MM.1S (cell line): ENCODE measurements around the gene PARP12.
"Not testable (repeated sequence)": the region's sequence is repeated elsewhere in the genome, so short reads cannot be mapped to it uniquely, and the experiment has no call there.

Source experiments
- DNase-seq: peaks from one replicate; pipeline ENCODE4 v3.0.0-alpha.2; 2015
- H2AFZ ChIP-seq: fragments of 300-600 bp; sonication (generic); 2 replicates; pipeline ENCODE4 v1.6.0; 2016; ENCODE audit warnings: antibody characterized with exemption, low read length
- H3F3A ChIP-seq: fragments of 300-600 bp; sonication (generic); 2 replicates; pipeline ENCODE4 v1.6.1; 2016; ENCODE audit warnings: mild to moderate bottlenecking, antibody characterized with exemption, low read length, moderate library complexity, mixed read lengths; ENCODE audit not compliant: insufficient read depth
- H3K27ac ChIP-seq: fragments of 300-600 bp; sonication (generic); 2 replicates; pipeline ENCODE4 v1.5.1; 2016; ENCODE audit warnings: mild to moderate bottlenecking, low read length
- H3K27me3 ChIP-seq: fragments of 300-600 bp; sonication (generic); replicated peaks from 2 replicates; pipeline ENCODE4 v1.6.0; 2016; ENCODE audit warnings: low read length; ENCODE audit not compliant: insufficient read depth
- H3K36me3 ChIP-seq: fragments of 300-600 bp; sonication (generic); replicated peaks from 2 replicates; pipeline ENCODE4 v1.6.1; 2016; ENCODE audit warnings: mild to moderate bottlenecking, low read length, mixed read lengths; ENCODE audit not compliant: insufficient read depth
- H3K4me1 ChIP-seq: fragments of 300-600 bp; sonication (generic); 2 replicates; pipeline ENCODE4 v1.6.1; 2016; ENCODE audit warnings: low read length, mixed read lengths
- H3K4me2 ChIP-seq: fragments of 300-600 bp; sonication (generic); 2 replicates; pipeline ENCODE4 v1.6.0; 2016; ENCODE audit warnings: low read depth, low read length
- H3K4me3 ChIP-seq: fragments of 300-600 bp; sonication (generic); 2 replicates; pipeline ENCODE4 v1.5.1; 2016; ENCODE audit warnings: low read length, mixed read lengths
- H3K79me2 ChIP-seq: fragments of 300-600 bp; sonication (generic); 2 replicates; pipeline ENCODE4 v1.6.1; 2016; ENCODE audit warnings: mixed run types, low read length, mixed read lengths
- H3K9ac ChIP-seq: fragments of 300-600 bp; sonication (generic); 2 replicates; pipeline ENCODE4 v1.6.1; 2016; ENCODE audit warnings: low read length, mixed read lengths
- H3K9me2 ChIP-seq: fragments of 300-600 bp; sonication (generic); replicated peaks from 2 replicates; pipeline ENCODE4 v1.6.1; 2016; ENCODE audit warnings: mild to moderate bottlenecking, low read length, mixed read lengths; ENCODE audit not compliant: insufficient read depth
- H3K9me3 ChIP-seq: fragments of 300-600 bp; sonication (generic); replicated peaks from 2 replicates; pipeline ENCODE4 v1.6.1; 2016; ENCODE audit warnings: mild to moderate bottlenecking, low read length, mixed read lengths; ENCODE audit not compliant: insufficient read depth
- H4K20me1 ChIP-seq: fragments of 300-600 bp; sonication (generic); 2 replicates; pipeline ENCODE4 v1.6.1; 2016; ENCODE audit warnings: mild to moderate bottlenecking, low read length, moderate library complexity, mixed read lengths; ENCODE audit not compliant: insufficient read depth
- EZH2 ChIP-seq: fragments of 300-600 bp; sonication (generic); optimal IDR thresholded peaks from 2 replicates; pipeline ENCODE3; 2017; ENCODE audit warnings: low read depth, mild to moderate bottlenecking, antibody characterized with exemption, low read length, mixed read lengths
- EZH2phosphoT487 ChIP-seq: fragments of 300-600 bp; sonication (generic); IDR thresholded peaks from 2 replicates; pipeline ENCODE4 v1.6.1; 2018; ENCODE audit warnings: antibody characterized with exemption, low read length
- TF ChIP-seq, protein P1 (sequence below): fragments of 300-600 bp; sonication (generic); IDR thresholded peaks from 2 replicates; pipeline ENCODE4 v1.5.1; 2016; ENCODE audit warnings: antibody characterized with exemption, low read length, mixed read lengths

Gene PARP12

DNA sequence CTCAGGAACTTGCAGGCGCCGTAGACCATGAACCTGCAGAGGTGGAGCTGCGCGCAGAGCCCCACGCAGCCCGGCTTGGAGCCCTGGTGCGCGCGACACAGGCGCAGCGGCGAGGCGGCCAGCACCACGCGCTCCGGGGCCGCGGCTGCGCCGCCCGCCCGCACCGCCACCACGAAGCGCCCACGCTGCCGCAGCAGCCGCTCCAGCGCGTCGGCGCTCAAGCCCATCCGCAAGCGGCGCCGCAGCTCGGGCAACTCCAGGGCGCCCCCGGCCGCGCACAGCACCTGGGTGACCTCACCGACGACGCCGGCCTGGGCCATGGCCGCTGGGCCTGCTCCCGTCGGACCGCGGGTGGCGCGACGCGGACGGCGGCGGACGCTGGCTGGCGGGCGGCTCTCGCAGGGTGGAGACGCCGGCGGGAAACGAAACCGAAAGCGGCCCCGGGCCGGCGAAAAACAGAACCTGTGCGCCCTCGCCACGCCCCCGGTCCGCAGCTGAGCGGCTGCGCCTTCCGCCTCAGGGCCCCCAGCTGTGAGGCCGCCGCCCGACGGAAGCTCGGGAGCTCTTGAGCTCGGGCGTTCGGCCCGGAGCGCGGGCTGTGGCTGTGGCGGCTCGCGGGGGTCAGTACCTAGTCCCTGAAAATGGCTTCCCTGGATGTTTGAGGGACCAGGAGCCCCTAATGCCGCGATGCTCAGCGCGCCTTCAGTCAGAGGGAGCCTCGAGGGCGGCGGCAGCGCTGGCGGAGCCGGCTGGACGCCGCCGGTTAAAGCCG is at the start of gene PARP12:
Gene PARP12, minus strand, starts transcription at position 424 of the 772 bp plus-strand sequence. Its CDS starts 104 bp downstream, at position 320.
- peak; percentile 98 for DNase-seq
- Histone ChIP-seq H3K4me1 (no peaks in the 10 kb centered on the region), H3K27ac (no peak within 1 kb of the TSS)

DNA sequence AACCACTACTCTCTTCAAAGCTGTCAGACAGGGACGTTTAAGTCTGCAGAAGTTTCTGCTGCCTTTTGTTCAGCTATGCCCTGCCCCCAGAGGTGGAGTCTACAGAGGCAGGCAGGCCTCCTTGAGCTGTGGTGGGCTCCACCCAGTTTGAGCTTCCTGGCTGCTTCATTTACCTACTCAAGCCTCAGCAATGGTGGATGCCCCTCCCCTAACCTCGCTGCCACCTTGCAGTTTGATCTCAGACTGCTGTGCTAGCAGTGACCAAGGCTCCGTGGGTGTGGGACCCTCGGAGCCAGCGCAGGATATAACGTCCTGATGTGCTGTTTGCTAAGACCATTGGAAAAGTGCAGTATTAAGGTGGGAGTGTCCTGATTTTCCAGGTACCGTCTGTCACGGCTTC is 46.0 kb upstream of the PARP12 start:
- H3K9ac ChIP-seq, H3F3A ChIP-seq, H3K27ac ChIP-seq, H3K4me1 ChIP-seq, H3K4me3 ChIP-seq, H3K36me3 ChIP-seq, H4K20me1 ChIP-seq, H3K79me2 ChIP-seq, H3K9me3 ChIP-seq, H3K4me2 ChIP-seq, H3K9me2 ChIP-seq, H3K27me3 ChIP-seq, H2AFZ ChIP-seq, DNase-seq: not testable (repeated sequence)

More for the DNA sequence above, at the start of gene PARP12:
- Histone ChIP-seq H2AFZ (peak within 1 kb of the TSS; percentile 98), H3K36me3 (no peaks in the 10 kb centered on the region), H3K9ac (peak within 1 kb of the TSS; percentile 49; the same call in 1 of the 2 replicates), H4K20me1 (no peaks in the 10 kb centered on the region), H3K79me2 (no peaks in the 10 kb centered on the region), H3K27me3 (no peaks in the 10 kb centered on the region; the same call in 1 of the 2 replicates), H3K4me3 (peak within 1 kb of the TSS; percentile 72), H3K9me3 (peaks cover 5% of the 10 kb centered on the region; the same call in 1 of the 2 replicates), H3K4me2 (peak within 1 kb of the TSS; percentile 85), H3K9me2 (no peaks in the 10 kb centered on the region), H3F3A (no peaks in the 10 kb centered on the region)
- TF ChIP-seq EZH2 (no peak), EZH2phosphoT487 (no peak)
- TF ChIP-seq, protein P1, sequence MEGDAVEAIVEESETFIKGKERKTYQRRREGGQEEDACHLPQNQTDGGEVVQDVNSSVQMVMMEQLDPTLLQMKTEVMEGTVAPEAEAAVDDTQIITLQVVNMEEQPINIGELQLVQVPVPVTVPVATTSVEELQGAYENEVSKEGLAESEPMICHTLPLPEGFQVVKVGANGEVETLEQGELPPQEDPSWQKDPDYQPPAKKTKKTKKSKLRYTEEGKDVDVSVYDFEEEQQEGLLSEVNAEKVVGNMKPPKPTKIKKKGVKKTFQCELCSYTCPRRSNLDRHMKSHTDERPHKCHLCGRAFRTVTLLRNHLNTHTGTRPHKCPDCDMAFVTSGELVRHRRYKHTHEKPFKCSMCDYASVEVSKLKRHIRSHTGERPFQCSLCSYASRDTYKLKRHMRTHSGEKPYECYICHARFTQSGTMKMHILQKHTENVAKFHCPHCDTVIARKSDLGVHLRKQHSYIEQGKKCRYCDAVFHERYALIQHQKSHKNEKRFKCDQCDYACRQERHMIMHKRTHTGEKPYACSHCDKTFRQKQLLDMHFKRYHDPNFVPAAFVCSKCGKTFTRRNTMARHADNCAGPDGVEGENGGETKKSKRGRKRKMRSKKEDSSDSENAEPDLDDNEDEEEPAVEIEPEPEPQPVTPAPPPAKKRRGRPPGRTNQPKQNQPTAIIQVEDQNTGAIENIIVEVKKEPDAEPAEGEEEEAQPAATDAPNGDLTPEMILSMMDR: no peak

DNA sequence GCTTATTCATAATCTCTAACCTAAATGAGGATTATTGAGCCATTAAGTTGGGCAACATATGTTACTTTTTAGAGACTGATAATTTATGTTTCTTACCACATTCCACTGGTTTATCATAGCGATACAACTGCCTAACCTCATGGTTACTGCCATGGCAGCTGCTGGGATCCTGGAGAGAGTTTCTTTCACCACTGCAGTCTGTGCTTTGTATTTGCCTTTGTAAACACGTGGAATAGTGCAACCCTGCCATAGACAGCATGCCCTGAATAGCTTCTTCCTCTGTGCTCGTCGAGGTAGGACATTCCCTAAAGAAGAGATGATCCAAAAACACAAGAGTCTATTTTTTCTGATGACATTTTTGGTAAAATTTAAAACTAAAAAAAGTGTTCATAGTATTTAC is 33.7 kb upstream of the PARP12 start:
- Histone ChIP-seq H3K36me3 (no peaks in the 10 kb centered on the region), H3K9ac (no peak overlapping the region), H3K27ac (no peak overlapping the region), H3K4me2 (no peak overlapping the region), H3K79me2 (no peaks in the 10 kb centered on the region), H3K4me1 (no peaks in the 10 kb centered on the region), H2AFZ (no peak overlapping the region), H3K9me2 (no peaks in the 10 kb centered on the region), H3K9me3 (no peaks in the 10 kb centered on the region), H3K4me3 (no peak overlapping the region), H4K20me1 (no peaks in the 10 kb centered on the region), H3F3A (no peaks in the 10 kb centered on the region), H3K27me3 (no peaks in the 10 kb centered on the region)
- TF ChIP-seq EZH2phosphoT487 (no peak), EZH2 (no peak)
- TF ChIP-seq, protein P1: no peak
- no peak for DNase-seq

GRCh38 chr7:140093375-140093774 is 30.6 kb upstream of the PARP12 start:
- Histone ChIP-seq H3K9ac (no peak overlapping the region), H3K4me1 (peaks cover 1% of the 10 kb centered on the region; the same call in 1 of the 2 replicates), H3K27ac (no peak overlapping the region), H3K27me3 (no peaks in the 10 kb centered on the region), H3K79me2 (no peaks in the 10 kb centered on the region), H2AFZ (no peak overlapping the region), H4K20me1 (no peaks in the 10 kb centered on the region), H3K9me2 (no peaks in the 10 kb centered on the region), H3K4me3 (no peak overlapping the region), H3K9me3 (no peaks in the 10 kb centered on the region), H3K36me3 (no peaks in the 10 kb centered on the region), H3K4me2 (no peak overlapping the region), H3F3A (no peaks in the 10 kb centered on the region)
- no peak for DNase-seq
- TF ChIP-seq EZH2 (no peak), EZH2phosphoT487 (no peak)
- TF ChIP-seq, protein P1: no peak
